ENCODE measurements around the gene ZNF385C.

ZNF385C gene

DNA sequence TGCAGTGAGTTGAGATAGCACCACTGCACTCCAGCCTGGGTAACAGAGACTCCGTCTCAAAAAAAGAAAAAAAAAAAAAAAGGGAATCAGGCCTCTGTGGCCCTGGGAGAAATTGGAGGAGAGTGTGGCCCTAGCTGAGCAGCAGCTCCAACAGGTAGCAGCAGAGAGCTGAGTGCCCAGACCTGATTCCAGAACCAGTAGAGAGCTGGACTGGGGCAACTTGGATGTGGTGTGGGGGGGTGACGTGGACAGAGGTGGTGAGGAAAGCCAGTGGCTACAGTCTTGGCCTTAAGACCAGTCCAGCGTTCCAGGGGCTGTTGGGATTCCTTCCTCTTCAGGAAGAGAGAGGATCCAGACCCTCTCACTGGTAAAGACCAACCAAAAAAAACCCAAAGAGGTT, 26.0 kb upstream of the ZNF385C start:
- no peak for DNase-seq

GRCh38 chr17:42122371-42123303, 24.4 kb upstream of the ZNF385C start, which contains the start of gene HSPB9:
TSS of gene HSPB9 (plus strand) at chr17:42122804. CDS start at chr17:42122851, 47 bp downstream.
- peak in 1 of 14 donors; percentile 6 for DNase-seq

DNA sequence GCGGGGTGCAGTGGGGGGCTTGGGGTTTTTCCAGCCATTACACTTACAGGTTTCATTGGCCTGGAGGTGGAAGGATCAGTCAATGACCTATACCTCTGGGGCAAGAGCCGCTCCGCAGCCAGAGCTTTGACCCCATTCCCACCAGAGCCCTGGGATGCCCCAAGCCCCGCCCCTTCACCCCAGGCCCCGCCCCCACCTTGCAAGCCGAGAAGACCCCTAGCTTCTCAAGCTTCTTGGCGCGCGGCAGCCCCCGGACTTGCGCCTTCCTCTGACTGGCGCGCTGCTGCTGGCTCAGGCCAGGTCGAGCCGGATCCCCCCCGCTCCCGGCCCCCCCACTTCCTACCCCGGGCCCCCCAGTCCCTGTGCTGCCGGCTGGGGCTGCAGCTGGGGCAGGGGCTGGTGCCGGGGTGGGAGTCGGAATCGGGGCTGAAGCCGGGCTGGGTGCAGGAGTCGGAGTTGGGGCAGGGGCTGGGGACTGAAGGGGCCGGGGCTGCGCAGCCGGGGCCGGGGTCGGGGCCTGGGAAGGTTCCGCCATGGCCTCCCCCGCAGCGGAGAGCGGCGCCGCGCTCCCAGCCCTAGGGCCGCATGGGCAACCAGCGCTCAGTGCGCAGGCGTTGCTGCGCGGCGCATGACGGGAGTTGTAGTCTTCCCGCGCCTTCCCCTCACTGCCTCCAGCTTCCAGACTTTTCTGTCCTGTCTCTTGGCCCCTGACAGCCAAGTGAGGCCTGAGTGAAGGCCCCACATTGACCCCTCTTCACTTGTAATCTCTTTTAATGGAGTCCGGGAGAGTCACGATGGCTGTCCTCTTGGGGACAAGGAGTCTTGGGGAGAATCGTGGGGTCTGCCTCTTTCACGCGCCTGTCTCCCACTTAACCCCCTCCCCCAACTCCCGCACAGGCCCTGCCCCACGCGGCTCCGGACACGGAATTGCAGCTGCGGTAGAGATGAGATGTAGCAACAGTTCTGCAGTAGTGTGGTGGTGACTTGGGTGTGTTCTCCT, 22.8 kb upstream of the ZNF385C start, which contains the start of gene KAT2A:
KAT2A (minus strand) TSS at position 598 of the 1,000 bp plus-strand sequence; CDS start at position 535, 63 bp downstream.
- peak in 13 of 14 donors; percentile 18 to 87 (median 70) for DNase-seq

- no peak for DNase-seq
Observed at GRCh38 chr17:42120161-42120769, 22.0 kb upstream of the ZNF385C start.

- DNase-seq: no peak
Observed at GRCh38 chr17:42119301-42119700, 21.0 kb upstream of the ZNF385C start.

DNA sequence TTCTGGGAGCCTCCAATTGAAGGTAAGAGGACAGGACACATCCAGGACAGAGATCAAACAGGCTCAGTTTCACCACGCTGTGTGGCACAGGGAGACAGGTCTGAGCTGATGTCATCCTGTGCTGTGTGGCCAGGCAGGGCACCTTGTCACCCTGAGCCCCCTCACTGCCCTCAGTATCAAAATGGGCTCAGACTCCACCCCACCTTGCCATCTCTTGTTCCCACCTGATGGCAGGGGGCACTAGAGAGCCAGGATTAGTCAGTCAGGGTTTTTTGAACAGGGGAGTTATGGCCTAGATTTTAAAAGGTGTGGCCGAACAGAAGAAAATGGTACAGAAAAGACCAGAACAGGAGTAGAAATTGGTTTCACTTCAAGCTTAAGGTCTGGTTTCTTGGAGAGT, 20.3 kb upstream of the ZNF385C start:
- no peak for DNase-seq

- DNase-seq: no peak
Observed at GRCh38 chr17:42118126-42118510, 19.8 kb upstream of the ZNF385C start.

GRCh38 chr17:42117397-42118125, 19.3 kb upstream of the ZNF385C start:
- DNase-seq: no peak

DNA sequence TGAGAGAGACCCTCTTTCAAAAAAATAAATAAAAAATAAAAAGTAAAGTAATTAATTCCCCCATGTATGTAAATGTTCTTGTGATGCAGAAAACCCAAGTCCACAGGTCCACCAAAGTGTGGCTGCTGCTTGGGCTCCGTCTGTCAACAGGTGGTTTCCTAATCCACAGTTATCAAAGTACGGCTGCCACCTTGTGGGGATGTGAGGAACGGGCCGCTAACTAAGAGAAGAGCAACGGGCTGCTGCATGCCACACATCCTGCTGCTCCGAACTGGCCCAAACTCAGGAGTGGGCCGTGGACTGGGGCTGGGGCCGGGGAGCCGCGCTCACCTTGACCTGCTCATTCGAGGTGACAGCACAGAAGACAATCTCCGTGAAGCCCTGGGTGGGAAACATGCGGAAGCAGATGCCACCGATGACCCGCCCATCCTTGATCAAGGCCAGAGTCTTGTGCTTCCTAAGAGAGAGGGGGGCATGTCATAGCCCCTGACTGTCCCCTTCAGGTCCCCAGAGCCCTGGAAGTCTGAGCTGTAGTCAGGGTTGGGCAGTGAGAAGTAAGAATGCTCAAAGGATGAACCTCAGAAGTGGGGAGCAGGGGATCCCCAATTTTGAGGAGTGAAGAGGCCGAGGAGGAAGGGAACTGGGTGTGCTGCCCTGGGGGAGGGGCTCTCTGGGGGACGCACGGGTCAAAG, 18.6 kb upstream of the ZNF385C start:
- peak in 12 of 14 donors; percentile 16 to 54 (median 42) for DNase-seq

DNA sequence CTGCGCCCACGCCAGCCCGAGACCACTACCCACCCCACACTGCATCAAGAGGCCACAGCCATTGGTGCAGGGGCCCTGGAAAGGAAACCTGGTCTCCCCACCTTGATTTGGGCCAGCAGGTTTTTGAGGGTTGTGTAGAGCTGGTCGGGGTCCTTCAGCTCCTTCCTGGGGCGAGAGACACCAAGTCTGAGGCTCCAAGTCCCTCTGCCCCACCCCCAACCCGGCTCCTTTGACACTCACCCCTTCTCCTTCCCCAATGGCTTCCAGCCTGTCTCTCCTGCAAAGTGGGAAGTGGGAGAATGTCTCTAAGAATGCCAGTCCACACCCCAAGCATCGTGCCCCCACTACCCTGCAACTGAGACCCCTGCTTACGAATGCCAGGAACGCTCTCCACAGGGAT, 15.8 kb upstream of the ZNF385C start:
- no peak for DNase-seq

GRCh38 chr17:42113293-42114069, 15.2 kb upstream of the ZNF385C start:
- DNase-seq: no peak

- DNase-seq: peak in 12 of 14 donors; percentile 11 to 73 (median 48)
Observed at GRCh38 chr17:42112552-42113176, 14.4 kb upstream of the ZNF385C start, which contains the start of gene DHX58. TSS of gene DHX58 (minus strand) at chr17:42112714. CDS start at chr17:42111892, 822 bp downstream.

DNA sequence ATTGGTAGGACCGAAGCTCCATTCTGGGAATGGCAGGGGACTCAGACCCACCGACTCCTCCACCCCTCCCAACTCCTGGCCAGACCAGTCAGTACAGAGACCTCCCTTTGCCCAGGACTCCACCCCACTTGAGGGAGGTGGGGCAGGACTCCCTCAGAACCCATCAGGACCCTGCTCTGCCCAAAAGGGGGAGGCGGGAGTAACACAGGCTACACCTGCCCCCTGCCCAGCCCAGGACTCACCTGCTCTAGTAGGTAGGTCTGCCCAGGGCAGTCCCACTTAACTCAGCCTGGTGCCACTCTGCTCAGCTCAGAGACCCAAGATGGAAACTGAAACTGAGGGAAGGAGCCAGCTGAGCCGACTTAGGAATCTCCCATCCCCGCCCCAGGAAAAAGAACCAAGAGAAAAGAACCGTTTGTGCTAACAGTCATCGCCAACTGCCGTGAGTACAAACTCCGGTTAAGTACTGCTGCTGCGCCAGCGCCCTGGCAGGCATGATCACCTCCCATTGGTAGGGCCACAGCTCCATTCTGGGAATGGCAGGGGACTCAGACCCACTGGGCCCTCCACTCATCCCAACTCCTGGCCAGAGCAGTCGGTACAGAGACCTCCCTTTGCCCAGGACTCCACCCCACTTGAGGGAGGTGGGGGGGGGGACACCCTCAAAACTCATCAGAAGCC, 13.7 kb upstream of the ZNF385C start:
- DNase-seq: peak in 5 of 14 donors; percentile 44 to 73 (median 49)

DNA sequence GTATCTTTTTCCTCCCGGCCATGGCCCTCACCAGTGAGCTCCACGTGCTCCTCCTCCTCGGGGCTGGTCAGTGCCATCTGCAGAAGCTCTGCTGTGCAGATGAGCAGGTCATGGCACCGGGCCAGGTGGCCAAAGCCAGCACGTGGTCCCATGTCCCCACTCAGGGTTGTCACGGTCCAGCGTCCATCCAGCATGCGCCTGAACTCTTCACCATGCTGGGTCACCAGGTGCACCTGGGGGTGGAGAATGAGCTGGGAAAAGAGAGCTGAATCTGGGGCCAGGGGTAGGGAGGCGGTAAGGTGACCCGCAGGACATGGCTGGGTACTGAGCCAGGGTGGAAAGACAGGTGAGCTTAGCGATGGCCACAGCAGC, 13.0 kb upstream of the ZNF385C start:
- no peak for DNase-seq

- DNase-seq: no peak
Observed at GRCh38 chr17:42110301-42111264, 12.3 kb upstream of the ZNF385C start.

DNA sequence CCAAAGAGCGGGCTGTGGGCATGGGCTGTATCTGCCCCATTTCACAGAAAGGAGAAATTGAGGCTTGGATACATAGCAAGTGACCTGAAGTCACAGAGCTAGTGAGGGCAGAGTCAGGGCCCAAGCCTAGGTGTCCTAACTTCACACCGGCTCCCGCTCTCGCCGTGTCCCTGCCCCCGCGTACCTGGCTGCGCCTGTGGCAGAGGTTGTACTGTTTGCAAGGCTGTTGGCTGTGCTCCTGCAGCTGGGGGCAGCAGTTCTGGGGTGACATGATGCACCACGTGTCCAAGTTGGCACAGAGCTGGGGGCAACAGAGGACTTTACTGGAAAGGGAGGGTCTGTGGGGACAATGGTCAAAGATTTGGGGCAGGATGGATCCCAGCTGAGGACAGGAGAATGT, 10.8 kb upstream of the ZNF385C start:
- DNase-seq: no peak
